Subcutaneous adipose tissue (tissue), 4 donors: Measurements from ENCODE around the gene SUMO2. TPM values are rescaled to one million over a fixed set of nuclear protein-coding genes. Genes with fewer than 3 reads are reported as not detected.

ENCODE experiments used
- total RNA-seq, 4 donors: library from RNA; depleted of rRNA; stranded (reverse); fragments of >200 nt; gene quantifications; one replicate each; pipeline ENCODE4 v1.1.0, GENCODE V29; 2016
- TF ChIP-seq, protein P1 (sequence below): fragments of 450-650 bp; IDR thresholded peaks from one replicate; pipeline ENCODE4 v1.5.1; 2016; ENCODE audit warnings: low read depth, mild to moderate bottlenecking, control low read depth, antibody characterized with exemption, moderate library complexity

SUMO2 gene
- total RNA-seq, result 10 to 100 TPM; 41.1 to 77.0 (median 69.2) TPM

DNA sequence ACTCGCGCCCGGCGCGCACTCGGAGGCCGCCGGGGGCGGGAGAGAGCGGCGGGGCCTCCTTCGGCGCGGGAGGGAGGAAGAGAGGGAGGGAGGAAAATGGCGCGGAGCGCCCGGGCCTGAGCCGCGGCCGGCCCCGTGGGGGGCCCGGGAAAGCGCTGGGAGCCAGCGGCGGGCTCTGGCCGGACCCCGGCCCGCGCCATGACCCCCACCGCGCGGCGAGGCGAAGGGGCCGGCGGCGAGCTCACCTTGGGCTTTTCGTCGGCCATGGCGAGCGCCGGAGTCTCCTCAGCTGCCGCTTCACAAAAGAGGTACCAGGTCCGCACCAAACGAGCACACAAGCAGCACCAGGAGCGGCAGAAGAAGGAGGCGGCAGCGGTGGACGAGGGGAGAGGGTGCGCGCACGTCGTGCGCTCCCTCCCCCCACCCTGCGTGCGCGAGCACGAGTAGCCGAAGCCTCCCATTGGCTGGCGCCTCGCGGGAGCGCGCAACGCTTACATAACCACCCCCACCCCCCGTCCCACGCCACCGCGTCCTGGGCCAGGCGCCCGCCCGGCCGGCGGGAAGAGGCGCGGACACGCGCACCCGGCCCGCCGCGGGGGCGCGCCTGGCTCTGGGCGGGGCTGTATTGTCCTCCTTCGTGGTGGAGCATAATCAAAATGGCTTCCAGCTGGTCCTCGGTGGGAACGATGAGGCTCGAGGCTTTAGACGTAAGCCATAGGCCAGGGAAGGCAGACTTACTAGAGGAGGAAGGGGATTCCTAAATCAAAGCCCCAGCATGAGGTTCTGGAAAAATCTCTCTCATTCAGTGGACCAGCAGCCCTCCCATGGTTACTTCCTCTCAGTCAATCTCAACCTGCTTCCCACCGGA, at the start of gene SUMO2:
TSS of gene SUMO2 (minus strand) at position 391 of the 868 bp plus-strand sequence. CDS start at position 266, 125 bp downstream.
- TF ChIP-seq, protein P1, sequence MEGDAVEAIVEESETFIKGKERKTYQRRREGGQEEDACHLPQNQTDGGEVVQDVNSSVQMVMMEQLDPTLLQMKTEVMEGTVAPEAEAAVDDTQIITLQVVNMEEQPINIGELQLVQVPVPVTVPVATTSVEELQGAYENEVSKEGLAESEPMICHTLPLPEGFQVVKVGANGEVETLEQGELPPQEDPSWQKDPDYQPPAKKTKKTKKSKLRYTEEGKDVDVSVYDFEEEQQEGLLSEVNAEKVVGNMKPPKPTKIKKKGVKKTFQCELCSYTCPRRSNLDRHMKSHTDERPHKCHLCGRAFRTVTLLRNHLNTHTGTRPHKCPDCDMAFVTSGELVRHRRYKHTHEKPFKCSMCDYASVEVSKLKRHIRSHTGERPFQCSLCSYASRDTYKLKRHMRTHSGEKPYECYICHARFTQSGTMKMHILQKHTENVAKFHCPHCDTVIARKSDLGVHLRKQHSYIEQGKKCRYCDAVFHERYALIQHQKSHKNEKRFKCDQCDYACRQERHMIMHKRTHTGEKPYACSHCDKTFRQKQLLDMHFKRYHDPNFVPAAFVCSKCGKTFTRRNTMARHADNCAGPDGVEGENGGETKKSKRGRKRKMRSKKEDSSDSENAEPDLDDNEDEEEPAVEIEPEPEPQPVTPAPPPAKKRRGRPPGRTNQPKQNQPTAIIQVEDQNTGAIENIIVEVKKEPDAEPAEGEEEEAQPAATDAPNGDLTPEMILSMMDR, result no peak

DNA sequence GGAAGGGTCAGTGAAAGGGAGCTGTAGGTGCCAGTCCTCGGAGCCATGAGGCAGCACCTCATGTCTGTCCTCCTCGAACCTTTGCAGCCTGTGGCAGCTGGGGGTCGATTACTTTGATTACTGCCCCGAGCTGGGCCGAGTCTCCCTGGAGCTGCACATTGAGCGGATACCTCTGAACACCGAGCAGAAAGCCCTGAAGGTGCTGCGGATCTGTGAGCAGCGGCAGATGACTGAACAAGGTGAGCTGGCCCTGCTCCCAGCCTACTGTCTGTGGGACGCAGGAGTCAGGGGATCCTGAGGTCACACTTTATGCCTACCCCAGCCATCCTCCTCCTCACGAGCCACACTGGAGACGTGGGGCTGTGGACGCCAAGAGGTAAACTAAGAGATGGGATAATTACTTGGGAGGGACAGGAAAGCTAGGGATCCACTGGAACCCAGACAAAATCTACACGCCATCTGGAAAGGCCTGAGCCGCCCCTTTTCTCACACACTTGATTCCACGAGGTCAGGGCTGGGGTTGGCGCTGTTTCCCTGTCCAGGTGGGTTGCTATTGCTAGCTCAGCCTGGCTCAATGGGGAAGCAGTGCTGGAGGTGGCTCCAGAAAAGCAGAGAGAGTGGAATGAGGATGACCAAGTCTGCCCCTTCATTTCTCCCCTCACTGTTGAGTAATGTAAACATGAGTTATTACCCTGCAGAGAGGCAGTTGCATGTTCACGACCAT, 49.1 kb upstream of the SUMO2 start:
- TF ChIP-seq, protein P1, result no peak

DNA sequence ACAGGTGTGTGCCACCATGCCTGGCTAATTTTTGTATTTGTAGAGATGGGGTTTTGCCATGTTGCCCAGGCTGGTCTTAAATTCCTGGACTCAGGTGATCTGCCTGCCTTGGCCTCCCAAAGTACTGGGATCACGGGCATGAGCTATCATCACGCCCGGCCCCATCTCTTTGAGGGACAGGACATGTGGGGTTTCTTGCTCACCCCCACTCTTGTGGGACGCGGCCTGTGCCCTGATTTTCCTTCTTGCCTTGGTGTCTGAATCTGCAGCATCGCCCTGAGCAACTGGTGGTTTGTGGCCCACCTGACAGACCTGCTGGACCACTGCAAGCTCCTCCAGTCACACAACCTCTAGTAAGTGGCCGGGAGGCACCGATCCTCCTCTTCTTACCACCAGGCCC, 48.3 kb upstream of the SUMO2 start:
- TF ChIP-seq, protein P1, result no peak

DNA sequence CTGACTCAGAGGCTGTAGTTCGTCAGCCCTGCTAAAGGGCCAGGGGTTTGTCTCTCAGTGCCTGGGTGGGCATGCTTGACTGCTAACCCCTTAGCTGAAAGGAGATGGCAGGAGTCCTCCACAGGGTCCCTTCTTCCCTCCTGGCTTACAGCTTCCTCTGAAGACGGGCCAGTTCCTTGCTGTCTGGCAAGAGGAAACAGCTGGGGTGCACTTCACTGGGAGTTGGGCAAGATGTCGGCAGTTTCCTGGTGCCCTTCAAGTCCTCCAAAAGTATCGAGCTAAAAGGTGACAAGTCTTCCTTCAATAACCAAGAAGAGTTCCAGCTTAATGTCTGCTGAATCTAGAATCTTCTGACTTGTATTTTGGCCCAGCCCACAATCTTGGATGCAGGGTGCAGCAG, 46.1 kb upstream of the SUMO2 start:
- TF ChIP-seq, protein P1, result no peak

DNA sequence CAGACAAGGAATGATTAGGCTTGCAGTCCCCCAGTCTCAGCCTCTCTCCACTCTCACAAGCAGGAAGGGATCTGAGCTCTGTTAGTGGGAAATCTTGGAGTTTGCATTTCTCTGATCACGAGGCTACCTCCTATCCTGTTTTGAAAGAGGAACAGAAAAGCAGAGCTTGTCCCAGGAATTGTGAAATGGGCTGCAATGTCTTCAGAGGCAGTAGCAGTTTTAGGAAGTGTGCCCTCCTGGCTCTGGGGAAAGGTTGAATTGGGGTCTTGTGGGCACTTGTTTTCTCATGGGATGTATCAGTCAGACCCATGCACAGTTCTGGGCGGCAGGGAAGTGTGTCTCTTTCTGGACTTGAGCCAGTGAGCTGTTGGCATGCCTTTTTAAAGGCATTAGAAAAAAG, 45.5 kb upstream of the SUMO2 start:
- TF ChIP-seq, protein P1, result no peak

DNA sequence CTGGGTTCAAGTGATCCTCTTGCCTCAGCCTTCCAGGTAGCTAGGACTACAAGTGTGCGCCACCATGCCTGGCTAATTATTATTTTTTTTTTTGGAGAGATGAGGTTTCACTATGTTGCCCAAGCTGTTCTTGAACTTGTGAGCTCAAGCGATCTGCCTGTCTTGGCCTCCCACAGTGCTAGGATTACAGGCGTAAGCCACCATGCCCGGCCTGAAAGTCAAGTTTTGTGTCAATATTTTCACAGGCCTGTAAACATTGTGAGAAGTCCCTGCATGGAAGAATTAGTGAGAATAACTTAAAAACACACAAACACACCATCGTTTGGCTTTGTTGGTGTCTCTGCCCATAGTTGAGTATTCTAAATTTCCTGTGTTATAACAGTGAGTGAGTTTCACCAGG, 45.0 kb upstream of the SUMO2 start:
- TF ChIP-seq, protein P1, result no peak

DNA sequence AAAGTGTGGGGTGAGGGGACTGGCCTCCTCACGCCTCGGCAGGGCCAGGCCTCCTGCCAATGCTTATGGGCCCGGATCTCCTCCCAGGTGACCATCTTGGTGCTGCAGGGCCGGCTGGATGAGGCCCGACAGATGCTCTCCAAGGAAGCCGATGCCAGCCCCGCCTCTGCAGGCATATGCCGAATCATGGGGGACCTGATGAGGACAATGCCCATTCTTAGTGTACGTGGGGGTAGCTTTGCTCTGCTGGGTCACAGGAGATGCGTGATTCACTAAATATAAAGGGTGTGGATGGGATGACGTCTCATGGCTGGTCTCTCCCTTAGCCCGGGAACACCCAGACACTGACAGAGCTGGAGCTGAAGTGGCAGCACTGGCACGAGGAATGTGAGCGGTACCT, 42.3 kb upstream of the SUMO2 start:
- TF ChIP-seq, protein P1, result no peak
